ENCODE data around the gene RHCE. TPM values are rescaled to one million over a fixed set of nuclear protein-coding genes. Genes with fewer than 3 reads are reported as not detected.

RHCE gene
- polyA plus RNA-seq, 3 donors = 0.47 TPM; not detected in 2

DNA sequence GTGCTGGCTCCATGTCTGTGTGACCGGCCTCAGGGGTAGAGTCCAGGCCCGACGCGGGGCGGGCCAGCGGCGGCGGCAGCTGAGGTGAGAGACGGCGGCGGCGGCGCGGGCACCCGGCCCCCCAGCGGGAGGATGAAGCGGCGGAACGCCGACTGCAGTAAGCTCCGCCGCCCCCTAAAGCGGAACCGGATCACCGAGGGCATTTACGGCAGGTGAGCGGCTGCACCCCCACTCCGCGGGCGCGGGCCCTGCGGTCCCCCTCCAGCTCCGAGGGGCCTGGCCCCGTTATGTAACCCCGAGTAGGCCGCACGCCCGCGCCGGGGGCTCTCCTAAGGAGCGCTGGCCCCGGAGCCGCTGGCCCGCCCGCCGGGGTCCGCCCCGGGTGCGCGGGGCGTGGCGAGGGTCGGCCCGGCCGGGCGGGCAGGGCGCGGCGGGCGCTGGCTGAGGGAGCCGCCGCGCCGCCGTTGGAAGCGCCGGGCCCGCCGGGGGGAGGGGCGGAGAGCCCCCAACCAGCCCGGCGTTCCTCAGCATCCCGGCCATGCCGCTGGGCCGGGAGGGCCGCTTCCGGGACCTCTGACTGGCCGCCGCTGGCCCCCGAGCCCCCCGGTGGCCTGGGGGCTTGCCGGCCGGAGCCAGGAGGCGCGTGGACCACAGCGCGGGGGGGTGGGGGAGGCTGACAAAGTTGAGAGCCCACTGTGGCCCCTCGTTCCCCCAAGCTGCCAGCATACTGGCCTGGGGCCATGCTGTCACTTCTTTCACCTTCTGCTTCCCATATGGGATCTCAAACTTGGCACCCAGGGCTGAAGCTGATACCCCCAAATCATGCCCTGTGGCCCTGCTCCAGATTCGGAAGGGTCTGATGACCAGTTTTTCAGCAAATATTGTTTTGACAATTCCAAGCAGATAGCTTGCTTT lies 10.6 kb upstream of the RHCE start:
- under 1% methylated on average over 77 of the region's 89 CpGs for WGBS (ENCODE audit: insufficient coverage)
- H2AFZ ChIP-seq (ENCODE audit: insufficient read depth, low read depth, low read length, poor library complexity, severe bottlenecking) = peak overlapping the region; percentile 80
- H3K9me3 Mint-ChIP-seq = no peaks in the 10 kb centered on the region
- TF ChIP-seq, protein P1, sequence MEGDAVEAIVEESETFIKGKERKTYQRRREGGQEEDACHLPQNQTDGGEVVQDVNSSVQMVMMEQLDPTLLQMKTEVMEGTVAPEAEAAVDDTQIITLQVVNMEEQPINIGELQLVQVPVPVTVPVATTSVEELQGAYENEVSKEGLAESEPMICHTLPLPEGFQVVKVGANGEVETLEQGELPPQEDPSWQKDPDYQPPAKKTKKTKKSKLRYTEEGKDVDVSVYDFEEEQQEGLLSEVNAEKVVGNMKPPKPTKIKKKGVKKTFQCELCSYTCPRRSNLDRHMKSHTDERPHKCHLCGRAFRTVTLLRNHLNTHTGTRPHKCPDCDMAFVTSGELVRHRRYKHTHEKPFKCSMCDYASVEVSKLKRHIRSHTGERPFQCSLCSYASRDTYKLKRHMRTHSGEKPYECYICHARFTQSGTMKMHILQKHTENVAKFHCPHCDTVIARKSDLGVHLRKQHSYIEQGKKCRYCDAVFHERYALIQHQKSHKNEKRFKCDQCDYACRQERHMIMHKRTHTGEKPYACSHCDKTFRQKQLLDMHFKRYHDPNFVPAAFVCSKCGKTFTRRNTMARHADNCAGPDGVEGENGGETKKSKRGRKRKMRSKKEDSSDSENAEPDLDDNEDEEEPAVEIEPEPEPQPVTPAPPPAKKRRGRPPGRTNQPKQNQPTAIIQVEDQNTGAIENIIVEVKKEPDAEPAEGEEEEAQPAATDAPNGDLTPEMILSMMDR (IDR thresholded peaks at IDR 0.05) = no peak
- no peaks in the 10 kb centered on the region for H3K36me3 ChIP-seq (replicated peaks in 1 of 2; ENCODE audit: control insufficient read depth in 1 of 2, insufficient read depth in 2 of 2, low read length in 2 of 2)
- H3K9me3 ChIP-seq (replicated peaks in 1 of 2; ENCODE audit: control insufficient read depth in 1 of 2, insufficient read depth in 1 of 2, low read length in 2 of 2) = no peaks in the 10 kb centered on the region
- peaks cover 38% of the 10 kb centered on the region for H4K20me1 ChIP-seq (ENCODE audit: insufficient read depth, low read length)
- H3K27me3 Mint-ChIP-seq (ENCODE audit: low read depth in 3 of 3) = peaks cover 2 to 4% (median 3%) of the 10 kb centered on the region in 3 donors
- peaks cover 0 to 2% of the 10 kb centered on the region in 2 donors for H3K36me3 Mint-ChIP-seq
- peak overlapping the region; percentile 42 to 99 (median 78) for H3K27ac Mint-ChIP-seq
- H3K4me3 Mint-ChIP-seq = peak overlapping the region; percentile 91 to 96
- H3K4me3 ChIP-seq (replicated peaks in 1 of 3; ENCODE audit: low read depth in 2 of 3, low read length in 3 of 3) = peak overlapping the region; percentile 92 to 99 (median 96)
- H3K4me1 Mint-ChIP-seq = peaks cover 49% of the 10 kb centered on the region
- H3K9ac ChIP-seq (ENCODE audit: insufficient read depth, low read length, poor library complexity, severe bottlenecking) = peak overlapping the region; percentile 93
- DNase-seq = no peak
- H3K4me1 ChIP-seq (ENCODE audit: control insufficient read depth in 1 of 2, insufficient read depth in 2 of 2, low read length in 2 of 2) = peaks cover 27 to 48% of the 10 kb centered on the region in 2 donors
- H3K27ac ChIP-seq (ENCODE audit: low read depth in 1 of 2, low read length in 2 of 2) = peak overlapping the region in 1 of 2 donors; percentile 99
- H3K79me2 ChIP-seq (ENCODE audit: insufficient read depth, low read length) = peaks cover 47% of the 10 kb centered on the region
- H3K27me3 ChIP-seq (ENCODE audit: control insufficient read depth in 2 of 2, insufficient read depth in 2 of 2, low read length in 2 of 2) = no peaks in the 10 kb centered on the region
- intact Hi-C loops (cut with micrococcal nuclease) = no loop called here
- peak overlapping the region; percentile 80 for H3K4me2 ChIP-seq (replicated peaks; ENCODE audit: extremely low read depth, low read length, poor library complexity, severe bottlenecking)

DNA sequence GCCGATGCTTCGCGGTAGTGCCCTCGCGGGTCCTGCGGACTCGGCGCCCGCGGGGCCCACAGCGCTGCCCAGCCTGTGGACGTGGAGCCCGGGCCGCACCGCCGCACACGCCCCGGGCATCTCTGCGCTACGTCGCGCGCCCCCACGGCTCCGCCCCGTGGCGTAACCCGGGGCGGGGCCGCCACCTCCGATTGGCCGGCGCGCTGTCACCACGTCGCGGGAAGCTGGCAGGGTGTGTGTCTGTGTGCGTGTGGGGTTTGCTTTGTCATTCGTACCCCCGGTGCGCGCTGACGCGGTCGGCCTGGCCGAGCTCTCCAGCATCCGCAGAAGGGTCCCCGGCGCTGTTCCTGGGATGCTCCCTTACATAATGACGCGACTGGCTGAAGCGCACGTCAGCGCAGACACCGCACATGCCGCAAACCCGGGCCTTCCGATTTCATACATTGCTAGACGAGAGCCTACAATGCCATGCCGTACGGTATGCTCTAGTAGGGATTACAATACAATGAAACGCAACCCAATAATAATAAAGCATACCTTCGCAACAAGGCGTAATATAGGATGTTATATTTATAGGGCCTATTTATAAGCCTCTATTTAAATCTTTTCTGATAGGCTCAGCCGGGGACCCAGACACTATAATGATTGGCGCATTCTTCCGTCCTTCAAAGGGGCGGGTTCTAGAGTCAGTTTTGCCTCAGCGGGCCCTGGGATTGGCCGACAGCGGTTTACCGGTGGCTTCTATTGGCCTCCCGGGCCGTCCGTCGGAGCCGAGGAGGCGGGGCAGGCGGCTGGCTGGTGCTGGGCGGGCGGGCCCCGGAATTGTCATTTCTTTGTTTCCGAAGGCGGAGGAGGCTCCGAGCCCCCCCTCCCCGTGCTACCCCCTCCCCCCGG lies 9.7 kb upstream of the RHCE start, which contains the start of gene MACO1:
TSS of gene MACO1 (plus strand) at position 825 of the 894 bp plus-strand sequence. CDS start 202 bp downstream, outside the sequence.
- Histone ChIP-seq H3K4me2 (replicated peaks; ENCODE audit: extremely low read depth, low read length, poor library complexity, severe bottlenecking) (peak within 1 kb of the TSS; percentile 80), H3K9me3 (replicated peaks in 1 of 2; ENCODE audit: control insufficient read depth in 1 of 2, insufficient read depth in 1 of 2, low read length in 2 of 2) (no peaks in the 10 kb centered on the region), H3K79me2 (ENCODE audit: insufficient read depth, low read length) (peaks cover 41% of the 10 kb centered on the region), H3K9ac (ENCODE audit: insufficient read depth, low read length, poor library complexity, severe bottlenecking) (peak within 1 kb of the TSS; percentile 93), H2AFZ (ENCODE audit: insufficient read depth, low read depth, low read length, poor library complexity, severe bottlenecking) (peak within 1 kb of the TSS; percentile 80), H4K20me1 (ENCODE audit: insufficient read depth, low read length) (peaks cover 29% of the 10 kb centered on the region), H3K4me3 (replicated peaks in 1 of 3; ENCODE audit: low read depth in 2 of 3, low read length in 3 of 3) (peak within 1 kb of the TSS; percentile 92 to 99 (median 96)), H3K27ac (ENCODE audit: low read depth in 1 of 2, low read length in 2 of 2) (peak within 1 kb of the TSS; percentile 97 to 99), H3K27me3 (ENCODE audit: control insufficient read depth in 2 of 2, insufficient read depth in 2 of 2, low read length in 2 of 2) (no peaks in the 10 kb centered on the region), H3K4me1 (ENCODE audit: control insufficient read depth in 1 of 2, insufficient read depth in 2 of 2, low read length in 2 of 2) (peaks cover 18 to 39% of the 10 kb centered on the region in 2 donors), H3K36me3 (replicated peaks in 1 of 2; ENCODE audit: control insufficient read depth in 1 of 2, insufficient read depth in 2 of 2, low read length in 2 of 2) (no peaks in the 10 kb centered on the region)
- Mint-ChIP-seq H3K27me3 (ENCODE audit: low read depth in 3 of 3) (peaks cover 2 to 4% (median 3%) of the 10 kb centered on the region in 3 donors), H3K27ac (peak within 1 kb of the TSS; percentile 98 to 100 (median 99)), H3K4me1 (peaks cover 40% of the 10 kb centered on the region), H3K36me3 (peaks cover 0 to 2% of the 10 kb centered on the region in 2 donors), H3K4me3 (peak within 1 kb of the TSS; percentile 91 to 96), H3K9me3 (no peaks in the 10 kb centered on the region)
- DNase-seq = peak; percentile 94 to 95 (median 95)
- intact Hi-C loops (cut with micrococcal nuclease) = no loop called here
- WGBS (ENCODE audit: insufficient coverage) = under 1% methylated on average over 63 of the region's 87 CpGs
- TF ChIP-seq, protein P1 (IDR thresholded peaks at IDR 0.05) = no peak

Data from CD14-positive monocyte (primary cell).